OCI-LY7 (cell line): Measurements from ENCODE around the gene NES.
A peak's percentile ranks its signal among the peaks of the same experiment; 100 is the strongest.

ENCODE experiments used
- EZH2phosphoT487 ChIP-seq: fragments of 200-600 bp; sonication (generic); IDR thresholded peaks from 2 replicates; pipeline ENCODE4 v1.6.1; 2018; ENCODE audit warnings: low read depth, borderline replicate concordance, mild to moderate bottlenecking, mixed run types, antibody characterized with exemption, low read length, moderate library complexity, mixed read lengths
- TF ChIP-seq, protein P1 (sequence below): fragments of 200-600 bp; sonication (generic); conservative IDR thresholded peaks from 2 replicates; pipeline ENCODE4 v1.5.1; 2014; ENCODE audit warnings: mild to moderate bottlenecking, antibody characterized with exemption, low read length, moderate library complexity, mixed read lengths

DNA sequence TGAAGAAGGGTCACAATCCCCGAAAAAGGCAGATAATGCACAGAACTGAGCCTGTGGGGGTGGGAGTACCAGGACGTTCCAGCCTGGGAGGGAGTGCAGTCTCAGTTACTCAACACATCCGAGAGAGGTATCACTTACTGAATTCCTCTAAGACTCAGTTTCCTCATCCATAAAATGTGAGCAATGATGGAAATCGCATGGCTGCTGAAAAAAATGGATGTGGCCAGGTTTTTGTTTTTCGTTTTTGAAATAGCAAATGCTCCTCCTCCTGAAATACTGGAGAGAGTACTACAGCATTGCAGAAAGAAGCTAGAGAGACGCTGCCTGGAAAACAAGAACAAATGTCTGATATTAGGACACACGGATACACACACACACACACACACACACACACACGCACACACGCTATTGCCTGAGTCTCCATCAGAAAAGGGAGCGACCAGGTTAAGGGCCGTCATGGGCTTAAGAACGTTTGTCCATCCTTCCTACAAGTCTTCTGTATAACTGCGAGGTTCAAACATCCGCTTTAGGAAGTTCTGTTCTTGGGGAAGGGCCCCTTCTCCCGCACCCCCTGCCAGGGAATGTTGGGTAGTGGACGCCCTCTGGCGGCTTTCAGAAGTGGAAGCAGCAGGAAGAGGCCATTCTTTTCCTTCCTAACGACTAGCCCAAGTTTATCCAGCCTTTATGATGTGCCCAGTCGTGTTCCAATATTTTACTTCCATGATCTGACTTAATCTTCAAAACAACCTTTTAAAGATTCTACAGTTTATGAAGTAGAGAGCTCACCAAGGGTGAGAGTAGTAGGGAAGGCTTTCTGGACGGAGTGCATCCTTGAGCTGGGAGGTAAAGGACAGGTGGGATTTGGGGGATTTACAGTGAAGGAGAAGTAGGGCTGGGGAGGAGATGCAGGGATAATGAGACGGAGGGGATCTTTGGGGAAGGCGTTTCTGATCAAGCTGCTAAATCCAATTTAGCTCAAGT, 699 bp upstream of the NES start:
- TF ChIP-seq, protein P1, sequence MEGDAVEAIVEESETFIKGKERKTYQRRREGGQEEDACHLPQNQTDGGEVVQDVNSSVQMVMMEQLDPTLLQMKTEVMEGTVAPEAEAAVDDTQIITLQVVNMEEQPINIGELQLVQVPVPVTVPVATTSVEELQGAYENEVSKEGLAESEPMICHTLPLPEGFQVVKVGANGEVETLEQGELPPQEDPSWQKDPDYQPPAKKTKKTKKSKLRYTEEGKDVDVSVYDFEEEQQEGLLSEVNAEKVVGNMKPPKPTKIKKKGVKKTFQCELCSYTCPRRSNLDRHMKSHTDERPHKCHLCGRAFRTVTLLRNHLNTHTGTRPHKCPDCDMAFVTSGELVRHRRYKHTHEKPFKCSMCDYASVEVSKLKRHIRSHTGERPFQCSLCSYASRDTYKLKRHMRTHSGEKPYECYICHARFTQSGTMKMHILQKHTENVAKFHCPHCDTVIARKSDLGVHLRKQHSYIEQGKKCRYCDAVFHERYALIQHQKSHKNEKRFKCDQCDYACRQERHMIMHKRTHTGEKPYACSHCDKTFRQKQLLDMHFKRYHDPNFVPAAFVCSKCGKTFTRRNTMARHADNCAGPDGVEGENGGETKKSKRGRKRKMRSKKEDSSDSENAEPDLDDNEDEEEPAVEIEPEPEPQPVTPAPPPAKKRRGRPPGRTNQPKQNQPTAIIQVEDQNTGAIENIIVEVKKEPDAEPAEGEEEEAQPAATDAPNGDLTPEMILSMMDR, result peak; percentile 97
- TF ChIP-seq EZH2phosphoT487, result no peak; the same call in none of the 2 replicates
